GM12874 (cell line): ENCODE results near the gene L3MBTL3.

Experiments
- CTCF ChIP-seq: IDR thresholded peaks from 2 replicates; pipeline ENCODE4 v1.5.1; 2011; ENCODE audit warnings: low read depth, mild to moderate bottlenecking, control low read depth, low read length, moderate library complexity; ENCODE audit not compliant: insufficient read depth

Gene L3MBTL3

GRCh38 chr6:130043344-130043743, 25.0 kb downstream of the L3MBTL3 start:
- TF ChIP-seq CTCF, result no peak

- TF ChIP-seq CTCF, result no peak
These were observed 27.2 kb downstream of the L3MBTL3 start for GRCh38 chr6:130045622-130046021.

- TF ChIP-seq CTCF, result no peak
These were observed 28.3 kb downstream of the L3MBTL3 start for GRCh38 chr6:130046671-130047070.

- no peak for TF ChIP-seq CTCF
These were observed 29.0 kb downstream of the L3MBTL3 start for GRCh38 chr6:130047088-130047995.

GRCh38 chr6:130050230-130050629, 31.8 kb downstream of the L3MBTL3 start:
- TF ChIP-seq CTCF, result no peak

- TF ChIP-seq CTCF, result no peak
These were observed 36.3 kb downstream of the L3MBTL3 start for GRCh38 chr6:130054725-130055124.

- no peak for TF ChIP-seq CTCF
These were observed 36.9 kb downstream of the L3MBTL3 start for GRCh38 chr6:130055271-130055670.
